Activated T-cell treated with anti-CD3 and anti-CD28 coated beads, Interleukin-2, amount 50 U/mL, for 72 hours (primary cell): ENCODE measurements around the gene PTP4A2. TPM values are rescaled to one million over a fixed set of nuclear protein-coding genes. Genes with fewer than 3 reads are reported as not detected.

Source experiments
- ATAC-seq, 2 donors: fragments of 150-1000 bp; cut with Tn5 transposase; replicated peaks in 1 of 2; 2 replicates each; pipeline ENCODE4 v1.10.0; 2021; ENCODE audit warnings: moderate library complexity in 2 of 2, mild to moderate bottlenecking in 1 of 2
- DNase-seq, 2 donors: peaks; one replicate each; pipeline ENCODE4 v3.0.0; 2021 to 2022; ENCODE audit warnings: mixed read lengths in 1 of 2
- H3K27ac Mint-ChIP-seq: one replicate; pipeline ENCODE4 v1.8.0; 2022; ENCODE audit warnings: mild to moderate bottlenecking, moderate library complexity, mixed read lengths
- H3K27me3 Mint-ChIP-seq: one replicate; pipeline ENCODE4 v1.8.0; 2022; ENCODE audit warnings: low read depth, mixed read lengths
- H3K36me3 Mint-ChIP-seq, 2 donors: one replicate each; pipeline ENCODE4 v1.8.0; 2022; ENCODE audit warnings: mixed read lengths in 2 of 2, mild to moderate bottlenecking in 1 of 2; ENCODE audit not compliant: insufficient read depth in 2 of 2
- H3K4me1 Mint-ChIP-seq: one replicate; pipeline ENCODE4 v1.8.0; 2022; ENCODE audit warnings: low read depth, mixed read lengths
- H3K4me3 Mint-ChIP-seq, 2 donors: one replicate each; pipeline ENCODE4 v1.8.0; 2022; ENCODE audit warnings: mild to moderate bottlenecking in 2 of 2, mixed read lengths in 2 of 2, moderate library complexity in 2 of 2
- H3K9me3 Mint-ChIP-seq, 2 donors: one replicate each; pipeline ENCODE4 v1.8.0; 2022; ENCODE audit warnings: mixed read lengths in 2 of 2
- total RNA-seq, 2 donors: library from RNA; stranded (reverse); gene quantifications; one replicate each; pipeline ENCODE4 v1.2.3, GENCODE V29; 2022

Gene PTP4A2
- total RNA-seq, 2 donors from 2014 or later, result 437 to 541 TPM

DNA sequence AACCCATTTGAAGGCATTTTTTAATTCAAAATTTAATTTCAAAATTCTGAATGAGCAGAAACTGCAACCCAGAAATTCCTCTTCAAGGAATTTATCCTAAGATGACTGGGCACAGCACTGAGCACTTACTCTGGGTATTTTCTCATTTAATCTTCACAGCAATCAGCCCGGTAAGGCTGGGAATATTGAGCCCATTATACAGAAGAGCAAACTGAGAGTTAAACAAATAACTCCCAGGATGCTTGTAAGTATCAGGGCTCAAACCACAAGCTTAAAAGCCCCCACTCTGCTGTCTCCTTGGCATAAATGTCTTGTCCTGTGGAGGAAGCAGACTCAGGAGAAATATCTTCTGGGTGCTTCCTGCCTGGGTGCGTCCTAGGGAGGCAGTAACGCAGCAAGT lies 69.3 kb downstream of the PTP4A2 start:
- Mint-ChIP-seq H3K4me1 (peaks cover 29% of the 10 kb centered on the region), H3K27ac (no peak overlapping the region), H3K9me3 (peaks cover 0 to 3% of the 10 kb centered on the region in 2 donors), H3K36me3 (peaks cover 3 to 5% of the 10 kb centered on the region in 2 donors), H3K4me3 (no peak overlapping the region), H3K27me3 (no peaks in the 10 kb centered on the region)
- ATAC-seq (no peak), DNase-seq (no peak)

DNA sequence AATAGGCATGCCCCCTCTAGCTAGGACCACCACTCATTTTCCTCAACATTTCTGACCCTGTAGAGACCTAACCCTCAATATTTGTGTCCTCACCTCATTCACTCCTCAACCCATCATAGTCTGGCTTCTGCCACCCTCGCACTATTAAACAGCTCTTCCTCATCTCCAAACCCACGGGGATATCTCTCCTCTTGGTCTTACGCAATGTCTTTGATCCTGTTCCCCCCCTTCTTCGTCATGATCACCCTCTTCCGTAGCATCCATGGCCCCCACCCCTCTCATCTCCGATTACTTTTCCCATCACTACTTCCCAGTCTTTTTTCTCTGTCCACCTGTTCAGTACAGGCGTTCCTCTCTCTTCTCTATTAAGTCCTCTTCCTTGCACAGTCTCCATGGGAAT lies 70.6 kb downstream of the PTP4A2 start:
- Mint-ChIP-seq H3K4me1 (peaks cover 19% of the 10 kb centered on the region), H3K27me3 (no peaks in the 10 kb centered on the region), H3K27ac (no peak overlapping the region), H3K9me3 (no peaks in the 10 kb centered on the region), H3K36me3 (no peaks in the 10 kb centered on the region), H3K4me3 (no peak overlapping the region)
- DNase-seq, result no peak
- no peak for ATAC-seq

DNA sequence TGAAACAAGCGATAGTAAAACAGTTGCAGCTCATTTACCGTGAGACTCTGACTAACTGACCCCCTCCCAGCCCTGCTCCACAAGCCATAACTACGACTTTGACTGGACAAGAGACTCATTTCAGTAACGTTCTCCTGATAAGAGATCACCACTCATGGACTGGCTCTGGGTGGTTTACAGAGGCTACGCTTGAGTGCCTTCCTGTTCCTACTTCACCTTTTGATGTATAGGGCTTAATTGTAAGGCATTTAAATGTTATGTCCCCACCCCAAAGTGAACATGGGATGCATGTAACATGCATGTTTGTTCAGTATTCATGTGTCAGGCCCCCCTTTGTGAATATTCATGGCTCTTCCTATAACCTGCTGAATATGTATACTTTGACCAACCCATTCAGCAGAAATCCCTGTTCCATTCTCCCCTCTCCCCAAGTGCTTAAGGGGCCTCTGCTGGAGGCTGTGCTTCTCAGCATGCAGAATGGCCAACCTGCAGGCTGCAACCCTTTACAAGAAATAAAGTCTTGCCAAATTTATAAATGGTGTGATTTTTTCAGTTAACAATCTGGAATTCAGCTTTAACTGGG lies 71.6 kb downstream of the PTP4A2 start:
- DNase-seq (no peak), ATAC-seq (peak; percentile 53 to 83)
- Mint-ChIP-seq H3K27me3 (no peaks in the 10 kb centered on the region), H3K36me3 (no peaks in the 10 kb centered on the region), H3K4me1 (peaks cover 19% of the 10 kb centered on the region), H3K9me3 (no peaks in the 10 kb centered on the region), H3K27ac (no peak overlapping the region), H3K4me3 (no peak overlapping the region)

DNA sequence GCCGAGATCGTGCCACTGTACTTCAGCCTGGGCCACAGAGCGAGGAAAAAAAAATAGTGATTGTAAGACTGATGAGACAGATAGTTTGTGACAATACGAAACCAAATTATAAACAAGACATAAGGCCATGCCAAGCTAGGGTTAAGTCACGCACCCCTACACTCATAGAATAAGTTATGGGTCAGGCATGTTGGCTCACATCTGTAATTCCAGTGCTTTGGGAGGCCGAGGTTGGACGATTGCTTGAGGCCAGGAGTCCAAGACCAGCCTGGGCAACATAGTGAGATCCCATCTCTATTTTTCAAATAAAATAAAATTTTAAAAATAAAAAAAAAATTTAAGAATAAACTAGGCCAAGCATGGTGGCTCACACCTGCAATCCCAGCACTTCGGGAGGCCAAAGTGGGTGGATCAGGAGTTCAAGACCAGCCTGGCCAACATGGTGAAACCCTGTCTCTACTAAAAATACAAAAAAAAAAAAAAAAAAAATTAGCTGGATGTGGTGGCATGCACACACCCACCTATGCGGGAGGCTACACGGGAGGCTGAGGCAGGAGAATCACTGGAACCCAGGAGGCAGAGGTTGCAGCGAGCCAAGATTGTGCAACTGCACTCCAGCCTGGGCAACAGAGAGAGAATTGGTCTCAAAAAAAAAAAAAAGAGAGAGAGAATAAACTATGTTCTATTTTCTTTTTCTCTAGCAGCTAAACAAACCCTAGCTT lies 72.3 kb downstream of the PTP4A2 start:
- H3K4me1 Mint-ChIP-seq, result peaks cover 16% of the 10 kb centered on the region
- no peak for ATAC-seq

DNA sequence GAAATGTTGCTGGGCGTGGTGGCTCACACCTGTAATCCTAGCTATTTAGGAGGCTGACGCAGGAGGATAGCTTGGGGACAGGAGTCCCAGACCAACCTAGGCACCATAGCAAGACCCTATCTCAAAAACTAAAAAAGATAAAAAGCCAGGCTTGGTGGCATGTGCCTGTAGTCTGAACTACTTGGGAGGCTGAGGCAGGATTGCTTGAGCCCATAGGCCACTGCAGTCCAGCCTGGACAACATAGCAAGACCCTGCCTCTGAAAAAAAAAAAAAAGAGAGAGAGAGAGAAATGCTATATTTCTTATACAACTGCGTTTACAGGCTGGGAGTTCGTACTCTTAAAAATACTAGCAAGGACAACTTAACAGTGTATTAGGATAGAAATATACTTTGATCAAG lies 76.1 kb downstream of the PTP4A2 start:
- peaks cover 7% of the 10 kb centered on the region for H3K4me1 Mint-ChIP-seq
- no peaks in the 10 kb centered on the region for H3K27me3 Mint-ChIP-seq
- H3K36me3 Mint-ChIP-seq, result no peaks in the 10 kb centered on the region
- H3K4me3 Mint-ChIP-seq, result no peak overlapping the region
- no peak for DNase-seq
- ATAC-seq, result no peak
- H3K9me3 Mint-ChIP-seq, result no peaks in the 10 kb centered on the region
- no peak overlapping the region for H3K27ac Mint-ChIP-seq

More for the DNA sequence above, 72.3 kb downstream of the PTP4A2 start:
- DNase-seq, result no peak
- no peak overlapping the region for H3K4me3 Mint-ChIP-seq
- no peak overlapping the region for H3K27ac Mint-ChIP-seq
- H3K27me3 Mint-ChIP-seq, result no peaks in the 10 kb centered on the region
- no peaks in the 10 kb centered on the region for H3K9me3 Mint-ChIP-seq
- no peaks in the 10 kb centered on the region for H3K36me3 Mint-ChIP-seq

DNA sequence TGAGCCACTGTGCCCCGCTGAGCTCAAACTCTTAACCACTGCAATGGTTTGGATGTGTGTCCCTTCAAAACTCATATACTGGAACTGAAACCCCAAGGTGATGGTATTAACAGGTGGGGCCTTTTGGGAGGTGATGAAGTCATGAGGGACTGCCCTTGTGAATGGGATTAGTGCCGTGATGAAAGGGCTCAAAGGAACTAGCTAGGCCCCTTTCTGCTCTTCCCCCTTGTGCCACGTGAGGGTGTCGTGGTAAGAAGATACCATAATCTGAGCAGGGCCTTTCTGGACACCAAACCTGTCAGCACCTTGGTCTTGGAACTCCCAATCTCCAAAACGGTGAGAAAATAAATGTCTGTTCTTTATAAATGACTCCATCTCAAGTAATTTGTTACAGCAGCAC lies 76.8 kb downstream of the PTP4A2 start:
- Mint-ChIP-seq H3K27ac (no peak overlapping the region), H3K27me3 (no peaks in the 10 kb centered on the region), H3K36me3 (no peaks in the 10 kb centered on the region), H3K9me3 (no peaks in the 10 kb centered on the region), H3K4me3 (no peak overlapping the region), H3K4me1 (peaks cover 1% of the 10 kb centered on the region)
- no peak for DNase-seq
- ATAC-seq, result peak in 1 of 2 donors; percentile 23

DNA sequence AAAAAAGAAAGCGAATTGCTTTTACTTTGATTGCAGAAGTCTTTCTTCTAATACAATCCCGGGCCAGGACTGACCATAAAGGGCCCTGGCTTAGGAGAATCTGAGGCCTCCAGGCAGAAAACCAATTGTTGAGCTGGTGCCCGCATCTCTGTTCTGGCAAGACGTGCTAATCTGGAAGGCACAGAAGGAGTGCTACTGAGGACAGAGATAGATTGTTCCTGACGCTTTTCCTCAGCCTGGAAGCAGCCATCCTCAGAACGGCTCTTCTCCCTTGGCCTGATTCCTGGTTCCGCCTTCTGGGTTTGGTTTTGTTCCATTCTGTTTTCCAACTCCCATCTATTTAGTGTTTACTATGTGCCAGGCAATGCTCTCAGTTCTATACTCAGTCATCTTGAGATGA lies 77.6 kb downstream of the PTP4A2 start:
- H3K27ac Mint-ChIP-seq, result no peak overlapping the region
- no peaks in the 10 kb centered on the region for H3K36me3 Mint-ChIP-seq
- no peaks in the 10 kb centered on the region for H3K4me1 Mint-ChIP-seq
- no peak for DNase-seq
- no peaks in the 10 kb centered on the region for H3K27me3 Mint-ChIP-seq
- no peaks in the 10 kb centered on the region for H3K9me3 Mint-ChIP-seq
- no peak for ATAC-seq
- no peak overlapping the region for H3K4me3 Mint-ChIP-seq

DNA sequence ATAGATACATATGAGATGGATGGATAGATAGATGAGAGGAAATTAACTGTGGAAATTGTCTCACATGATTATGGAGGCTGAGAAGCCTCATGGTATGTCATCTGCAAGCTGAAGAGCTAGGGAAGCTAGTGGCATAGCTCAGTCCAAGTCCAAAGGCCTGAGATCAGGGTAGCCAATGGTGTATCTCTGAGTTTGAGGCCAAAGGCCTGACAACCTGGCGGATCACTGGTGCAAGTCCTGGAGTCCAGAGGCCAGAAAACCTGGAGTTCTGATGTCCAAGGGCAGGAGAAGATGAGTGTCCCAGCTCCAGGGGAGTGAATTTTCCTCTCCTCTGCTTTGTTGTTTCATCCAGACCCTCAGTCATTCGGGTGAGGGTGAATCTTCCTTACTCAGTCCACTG lies 78.4 kb downstream of the PTP4A2 start:
- H3K9me3 Mint-ChIP-seq, result no peaks in the 10 kb centered on the region
- DNase-seq (no peak), ATAC-seq (no peak)
- H3K27me3 Mint-ChIP-seq, result no peaks in the 10 kb centered on the region
- H3K27ac Mint-ChIP-seq, result no peak overlapping the region
- no peaks in the 10 kb centered on the region for H3K36me3 Mint-ChIP-seq
- no peak overlapping the region for H3K4me3 Mint-ChIP-seq
- no peaks in the 10 kb centered on the region for H3K4me1 Mint-ChIP-seq

DNA sequence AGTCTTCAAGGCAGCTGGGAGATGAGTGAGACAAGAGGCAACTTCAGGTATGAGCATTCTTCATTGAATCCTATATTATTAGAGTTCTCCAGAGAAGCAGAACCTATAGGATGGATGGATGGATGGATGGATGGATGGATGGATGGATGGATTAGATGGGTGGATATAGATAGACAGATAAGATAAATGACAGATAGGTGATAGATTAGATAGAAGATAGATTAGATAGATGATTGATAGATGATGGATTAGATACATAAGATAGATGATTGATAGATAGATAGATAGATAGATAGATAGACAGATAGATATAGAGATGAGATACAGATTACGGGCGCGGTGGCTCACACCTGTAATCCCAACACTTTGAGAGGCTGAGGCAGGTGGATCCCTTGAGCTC lies 79.1 kb downstream of the PTP4A2 start:
- no peaks in the 10 kb centered on the region for H3K36me3 Mint-ChIP-seq
- H3K4me1 Mint-ChIP-seq, result no peaks in the 10 kb centered on the region
- no peak overlapping the region for H3K27ac Mint-ChIP-seq
- H3K27me3 Mint-ChIP-seq, result no peaks in the 10 kb centered on the region
- no peak overlapping the region for H3K4me3 Mint-ChIP-seq
- DNase-seq, result no peak
- ATAC-seq, result no peak
- no peaks in the 10 kb centered on the region for H3K9me3 Mint-ChIP-seq

DNA sequence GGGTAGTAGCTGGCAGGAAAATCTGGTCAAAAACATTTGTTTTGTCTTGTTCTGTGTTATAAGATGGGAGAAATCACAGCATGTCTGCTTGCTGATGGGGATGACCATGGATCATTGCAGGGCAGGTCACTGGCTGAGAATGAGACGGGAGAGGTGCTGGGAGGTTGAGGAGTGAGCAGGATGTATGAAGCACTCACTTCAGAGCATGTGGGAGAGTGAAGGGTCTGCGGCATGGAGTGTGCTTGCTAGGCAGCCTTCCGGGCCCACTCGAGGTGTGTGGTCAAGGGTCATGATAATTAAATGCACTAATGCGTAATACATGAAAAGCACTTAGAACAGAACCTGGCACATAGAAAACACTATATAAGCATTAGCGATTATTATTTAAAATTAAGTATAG lies 80.3 kb downstream of the PTP4A2 start:
- no peak overlapping the region for H3K27ac Mint-ChIP-seq
- DNase-seq (no peak), ATAC-seq (no peak)
- H3K27me3 Mint-ChIP-seq, result no peaks in the 10 kb centered on the region
- no peaks in the 10 kb centered on the region for H3K4me1 Mint-ChIP-seq
- H3K36me3 Mint-ChIP-seq, result no peaks in the 10 kb centered on the region
- H3K9me3 Mint-ChIP-seq, result no peaks in the 10 kb centered on the region
- no peak overlapping the region for H3K4me3 Mint-ChIP-seq

Other genes starting within 250 kb of the PTP4A2 start
- under 1 TPM; 0.49 to 0.82 TPM for gene COL16A1, start 234.4 kb downstream of the PTP4A2 start, total RNA-seq
- 1 to 10 TPM; 1.0 to 2.3 TPM for gene ADGRB2, start 174.0 kb downstream of the PTP4A2 start, total RNA-seq
- gene SPOCD1, start 122.3 kb downstream of the PTP4A2 start, total RNA-seq, result 1 to 10 TPM in 1 of 2 donors, under 1 TPM in 1; 0.74 to 1.0 TPM
- 100 to 1,000 TPM; 138 to 156 TPM for gene KHDRBS1, start 75.5 kb upstream of the PTP4A2 start, total RNA-seq
- 10 to 100 TPM; 28.4 to 38.0 TPM for gene TMEM39B, start 134.6 kb upstream of the PTP4A2 start, total RNA-seq
- gene KPNA6, start 169.7 kb upstream of the PTP4A2 start, total RNA-seq, result 10 to 100 TPM; 63.3 to 65.8 TPM
- gene TXLNA, start 241.3 kb upstream of the PTP4A2 start, total RNA-seq, result 100 to 1,000 TPM in 1 of 2 donors, 10 to 100 TPM in 1; 97.1 to 113 TPM